GM18526 (cell line): ENCODE results near the gene ACOX3.

Experiments used
- POLR2A ChIP-seq: IDR thresholded peaks from 3 replicates; pipeline ENCODE4 v1.6.1; 2011; ENCODE audit not compliant: insufficient read length; ENCODE audit errors: extremely low read depth

Gene ACOX3

GRCh38 chr4:8402640-8403039 is 37.9 kb downstream of the ACOX3 start:
- no peak for TF ChIP-seq POLR2A

- TF ChIP-seq POLR2A: no peak
Measured at GRCh38 chr4:8402181-8402597, 38.3 kb downstream of the ACOX3 start.

GRCh38 chr4:8401665-8402064 is 38.9 kb downstream of the ACOX3 start:
- TF ChIP-seq POLR2A: no peak

GRCh38 chr4:8400632-8401325 is 39.7 kb downstream of the ACOX3 start:
- TF ChIP-seq POLR2A: no peak

DNA sequence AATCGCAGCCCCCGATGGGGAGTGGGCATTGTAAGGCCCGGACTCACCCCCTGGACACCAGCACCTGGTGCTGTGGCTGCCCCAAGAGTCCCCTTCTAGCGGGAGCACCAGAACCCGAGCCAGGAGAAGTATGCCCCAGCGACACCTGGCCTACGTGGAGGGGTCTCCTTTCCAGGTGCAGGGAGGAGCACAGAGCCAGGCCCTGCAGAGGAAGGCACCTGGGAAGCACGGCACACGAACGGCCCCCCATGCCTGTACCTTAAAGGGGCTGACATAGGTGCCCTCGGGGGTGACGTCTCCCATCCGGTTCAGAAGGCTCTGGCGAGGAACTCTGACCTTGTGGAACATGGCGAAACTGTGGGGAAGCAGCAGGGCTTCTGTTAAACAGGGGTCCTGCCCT is 41.2 kb downstream of the ACOX3 start:
- TF ChIP-seq POLR2A: no peak

DNA sequence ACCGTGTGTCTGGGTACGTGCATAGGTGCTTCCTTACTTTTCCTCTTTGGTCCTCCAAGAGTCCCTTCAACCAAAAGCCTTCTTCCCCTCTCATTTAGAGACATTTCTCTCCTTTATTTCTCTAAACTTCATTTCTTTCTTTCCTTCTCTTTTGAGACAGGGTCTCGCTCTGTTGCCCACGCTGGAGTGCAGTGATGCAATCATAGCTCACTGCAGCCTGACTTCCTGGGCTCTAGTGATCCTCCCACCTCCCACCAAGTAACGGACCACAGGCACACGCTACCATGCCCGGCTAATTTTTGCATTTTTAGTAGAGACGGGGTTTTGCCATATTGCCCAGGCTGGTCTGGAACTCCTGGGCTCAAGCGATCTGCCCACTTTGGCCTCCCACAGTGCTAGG is 42.2 kb downstream of the ACOX3 start:
- TF ChIP-seq POLR2A: no peak

DNA sequence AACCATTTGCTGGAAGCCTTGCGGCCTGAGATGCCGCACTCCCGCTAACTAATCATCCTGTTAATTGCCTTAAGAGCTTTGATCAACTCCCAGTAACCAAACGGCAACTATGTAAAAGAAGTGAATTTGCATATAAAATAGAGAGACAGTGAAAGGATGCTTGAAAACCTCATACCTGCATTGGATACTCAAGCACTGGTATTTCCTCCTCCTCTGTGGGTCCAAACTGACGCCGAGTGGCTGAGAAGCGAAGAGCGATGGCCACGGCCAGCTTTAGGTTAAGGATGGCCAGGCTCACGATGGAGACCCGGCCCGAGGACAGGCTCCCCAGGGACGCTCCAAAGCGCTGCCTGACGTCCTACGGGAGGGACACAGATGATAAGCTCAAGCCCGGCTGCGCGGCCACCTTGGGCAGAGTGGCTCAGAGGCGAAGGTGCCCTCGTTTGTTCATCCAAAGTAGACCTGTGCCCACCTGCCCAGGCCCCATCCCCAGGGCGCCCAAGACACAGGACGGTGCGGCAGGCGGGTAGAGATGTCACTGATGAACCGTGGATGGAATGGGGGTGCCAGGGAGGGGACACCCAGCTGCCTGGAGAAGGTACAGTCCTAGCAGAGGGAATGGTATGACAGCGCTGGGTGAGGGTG is 43.6 kb downstream of the ACOX3 start:
- TF ChIP-seq POLR2A: no peak

- no peak for TF ChIP-seq POLR2A
Measured at GRCh38 chr4:8395504-8396296, 44.8 kb downstream of the ACOX3 start.

DNA sequence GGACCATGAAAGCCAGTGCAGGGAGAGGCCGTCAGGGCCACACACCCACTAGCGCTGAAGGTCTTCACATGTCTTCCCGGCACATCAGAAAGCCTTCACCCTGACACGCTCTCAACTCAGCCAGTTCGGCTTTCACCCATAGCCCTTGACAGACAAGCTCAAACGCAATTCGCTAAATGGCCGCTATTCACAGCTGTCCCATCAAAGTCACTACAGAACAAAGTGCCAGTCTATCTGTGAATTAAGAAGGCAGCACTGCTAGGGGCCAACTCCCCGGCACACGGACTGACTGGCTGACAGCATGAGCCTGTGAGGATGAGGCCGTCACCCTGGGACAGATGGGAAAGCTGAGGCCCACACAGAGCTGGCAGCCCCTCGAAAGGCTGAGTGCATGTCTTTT is 45.7 kb downstream of the ACOX3 start:
- TF ChIP-seq POLR2A: no peak

- TF ChIP-seq POLR2A: no peak
Measured at GRCh38 chr4:8394061-8394519, 46.4 kb downstream of the ACOX3 start.

DNA sequence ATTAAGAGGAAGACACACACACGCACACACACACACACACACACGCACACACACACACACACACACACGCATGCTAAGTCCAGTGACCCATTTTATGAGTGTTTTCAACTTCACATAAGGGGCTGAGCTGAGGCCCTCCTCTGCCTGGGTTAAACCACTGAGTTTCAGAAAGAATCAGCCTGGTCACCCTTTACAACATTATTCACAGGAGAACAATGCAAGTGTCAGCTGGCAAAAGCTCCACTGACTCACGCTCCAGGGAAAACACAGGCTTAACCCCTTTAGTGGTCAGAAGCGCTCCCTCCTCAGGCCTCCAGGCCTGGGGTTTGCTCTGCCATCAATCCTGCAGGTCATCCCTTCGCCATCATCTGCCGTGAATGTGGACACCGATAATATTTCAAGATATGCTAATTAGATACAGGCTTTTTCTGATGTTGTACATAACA is 46.9 kb downstream of the ACOX3 start:
- TF ChIP-seq POLR2A: no peak

DNA sequence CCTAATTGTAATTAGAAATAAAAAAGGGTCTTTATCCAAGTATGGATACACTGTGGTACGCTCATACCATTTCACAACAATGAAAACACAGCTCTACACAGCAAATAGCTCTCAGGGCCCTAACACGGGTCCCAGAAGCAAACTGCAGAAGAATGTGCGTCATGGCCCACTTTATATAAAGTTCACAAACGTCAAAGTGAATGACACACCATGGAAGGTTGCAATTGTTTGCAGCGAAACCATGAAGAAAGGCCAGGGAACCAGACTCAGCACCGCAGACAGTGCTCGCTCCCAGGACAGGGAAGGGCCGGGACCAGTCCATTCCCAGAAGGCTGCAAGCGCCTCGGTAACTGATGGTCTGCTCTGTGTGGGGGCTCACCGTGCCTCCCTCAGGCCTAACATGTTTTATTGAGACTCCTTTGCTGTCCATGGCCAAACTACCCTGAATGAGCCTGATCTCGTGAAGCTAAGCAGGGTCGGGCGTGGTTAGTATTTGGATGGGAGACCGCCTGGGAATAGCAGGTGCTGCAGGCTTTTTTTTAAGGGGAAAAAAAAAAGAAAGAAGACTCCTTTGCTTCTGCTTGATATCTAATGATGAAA is 47.8 kb downstream of the ACOX3 start:
- TF ChIP-seq POLR2A: no peak

- TF ChIP-seq POLR2A: no peak
Measured at GRCh38 chr4:8391972-8392371, 48.6 kb downstream of the ACOX3 start.

DNA sequence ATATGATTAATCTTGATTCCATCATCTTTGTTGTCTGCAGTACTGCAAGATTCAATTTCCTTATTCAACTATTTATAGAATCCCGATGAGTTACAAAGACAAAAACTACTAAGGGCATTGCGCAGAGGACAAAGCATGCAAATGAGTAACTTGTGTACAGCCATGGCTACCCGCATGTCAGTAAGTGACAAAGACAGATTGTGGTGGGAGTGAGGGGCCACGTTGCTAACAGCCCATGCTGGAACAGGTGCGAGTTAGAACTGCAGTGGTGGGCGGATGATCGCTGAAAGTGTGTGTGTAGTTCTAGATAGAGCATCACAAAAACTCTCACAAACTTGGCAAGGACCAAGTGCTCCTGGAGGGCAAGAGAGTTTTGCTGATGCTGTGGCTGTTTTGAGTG is 49.5 kb downstream of the ACOX3 start:
- TF ChIP-seq POLR2A: no peak

DNA sequence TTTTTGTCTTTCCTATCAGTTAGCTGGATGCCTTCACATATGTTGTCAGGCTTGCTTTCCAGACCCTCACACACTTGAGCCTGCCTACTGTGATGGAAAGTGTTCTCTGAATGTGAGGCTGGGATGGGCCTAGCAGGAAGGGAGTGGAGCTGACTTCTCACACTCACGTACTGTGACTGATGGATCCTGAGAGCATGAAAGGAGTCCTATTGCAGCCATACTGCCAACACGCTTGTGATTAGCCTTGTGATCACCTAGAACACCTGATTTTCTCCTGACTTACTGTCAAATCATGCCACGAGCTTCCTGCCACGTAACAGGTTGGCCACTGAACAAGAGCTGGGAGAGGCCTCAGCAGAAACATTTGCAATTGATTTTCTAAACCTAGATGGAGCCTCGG is 49.9 kb downstream of the ACOX3 start:
- no peak for TF ChIP-seq POLR2A

DNA sequence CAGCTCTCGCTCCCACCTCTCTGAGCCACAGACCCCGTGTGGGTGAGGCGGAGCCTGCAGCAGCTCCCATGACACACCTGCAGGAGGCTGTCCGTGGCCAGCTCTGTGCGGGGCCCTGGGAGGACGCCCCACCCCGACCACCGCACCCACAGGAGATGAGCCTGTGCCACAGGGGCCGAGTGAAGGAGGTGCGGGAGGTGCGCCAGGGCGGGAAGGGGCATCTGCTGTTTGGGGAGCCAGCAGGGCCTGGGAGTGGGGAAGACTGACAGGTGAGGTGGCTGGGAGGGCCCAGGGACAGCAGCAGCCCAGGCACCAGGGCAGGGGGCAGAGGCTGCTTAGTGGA is 52.0 kb downstream of the ACOX3 start:
- no peak for TF ChIP-seq POLR2A
